ENCODE measurements around the gene BCHE. TPM values are rescaled to one million over a fixed set of nuclear protein-coding genes. Genes with fewer than 3 reads are reported as not detected.

The BCHE gene
- total and polyA plus RNA-seq, 2 donors (not counting 3 experiments of a cell fraction or from before 2014, with no cell fraction given), result 0.27 to 0.66 TPM

DNA sequence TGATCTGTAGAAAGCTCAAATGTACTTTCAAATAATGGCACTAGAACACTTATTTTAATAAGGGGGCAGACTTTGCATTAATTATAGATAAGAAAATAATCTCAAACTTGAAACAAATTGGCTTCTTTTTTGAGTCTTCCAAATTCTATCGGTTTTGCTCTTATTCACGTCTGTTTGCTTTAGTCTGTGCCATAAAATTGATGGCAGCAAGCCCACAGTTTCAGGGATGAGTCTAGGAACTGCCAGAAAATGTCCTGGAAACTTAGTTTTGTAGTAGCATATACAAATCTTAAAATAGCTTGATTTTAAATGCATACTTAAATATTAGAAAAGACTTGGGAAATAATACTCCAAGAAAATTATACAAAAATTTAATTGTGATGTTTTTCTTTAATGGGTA, 39.7 kb downstream of the BCHE start:
- intact Hi-C loops (cut with micrococcal nuclease), result no loop called here
- TF ChIP-seq JUN (IDR thresholded peaks at IDR 0.05; ENCODE audit: borderline replicate concordance, insufficient read depth, insufficient read length, low read depth) (no peak), EZH2 (IDR thresholded peaks at IDR 0.05; ENCODE audit: borderline replicate concordance, low read depth, low read length, severe bottlenecking) (no peak), GATA2 (IDR thresholded peaks at IDR 0.05; ENCODE audit: insufficient read depth, insufficient read length, low read depth, low read length) (no peak), POLR2AphosphoS5 (IDR thresholded peaks at IDR 0.05; ENCODE audit: insufficient read depth, low read depth, low read length) (no peak), FOS (IDR thresholded peaks at IDR 0.05; ENCODE audit: borderline replicate concordance, insufficient read depth, low read length) (no peak), MYC (IDR thresholded peaks at IDR 0.05; ENCODE audit: low read depth, low read length) (no peak), POLR2A (IDR thresholded peaks at IDR 0.05; ENCODE audit: low read depth, low read length) (no peak)
- TF ChIP-seq, protein P1, sequence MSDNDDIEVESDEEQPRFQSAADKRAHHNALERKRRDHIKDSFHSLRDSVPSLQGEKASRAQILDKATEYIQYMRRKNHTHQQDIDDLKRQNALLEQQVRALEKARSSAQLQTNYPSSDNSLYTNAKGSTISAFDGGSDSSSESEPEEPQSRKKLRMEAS (IDR thresholded peaks at IDR 0.05; ENCODE audit: insufficient read depth, insufficient read length), result no peak
- TF ChIP-seq, protein P2, sequence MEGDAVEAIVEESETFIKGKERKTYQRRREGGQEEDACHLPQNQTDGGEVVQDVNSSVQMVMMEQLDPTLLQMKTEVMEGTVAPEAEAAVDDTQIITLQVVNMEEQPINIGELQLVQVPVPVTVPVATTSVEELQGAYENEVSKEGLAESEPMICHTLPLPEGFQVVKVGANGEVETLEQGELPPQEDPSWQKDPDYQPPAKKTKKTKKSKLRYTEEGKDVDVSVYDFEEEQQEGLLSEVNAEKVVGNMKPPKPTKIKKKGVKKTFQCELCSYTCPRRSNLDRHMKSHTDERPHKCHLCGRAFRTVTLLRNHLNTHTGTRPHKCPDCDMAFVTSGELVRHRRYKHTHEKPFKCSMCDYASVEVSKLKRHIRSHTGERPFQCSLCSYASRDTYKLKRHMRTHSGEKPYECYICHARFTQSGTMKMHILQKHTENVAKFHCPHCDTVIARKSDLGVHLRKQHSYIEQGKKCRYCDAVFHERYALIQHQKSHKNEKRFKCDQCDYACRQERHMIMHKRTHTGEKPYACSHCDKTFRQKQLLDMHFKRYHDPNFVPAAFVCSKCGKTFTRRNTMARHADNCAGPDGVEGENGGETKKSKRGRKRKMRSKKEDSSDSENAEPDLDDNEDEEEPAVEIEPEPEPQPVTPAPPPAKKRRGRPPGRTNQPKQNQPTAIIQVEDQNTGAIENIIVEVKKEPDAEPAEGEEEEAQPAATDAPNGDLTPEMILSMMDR (IDR thresholded peaks at IDR 0.05; ENCODE audit: extremely low read depth in 1 of 2, insufficient read depth in 1 of 2, low read depth in 1 of 2, low read length in 2 of 2), result no peak
- DNase-seq (ENCODE audit: low read depth, low spot score), result no peak
- CTCF ChIA-PET, result no interaction called here
- dilution Hi-C loops (cut with MboI; ENCODE audit: extremely low pct_ligation_motif_present, low sequenced_read_pairs), result no loop called here
- POLR2A ChIA-PET, result no interaction called here
- no peak overlapping the region for H3K27ac ChIP-seq (ENCODE audit: insufficient read depth, low read depth, low read length)
- H3K9me3 ChIP-seq (replicated peaks; ENCODE audit: control insufficient read depth, insufficient read depth, low read length), result no peaks in the 10 kb centered on the region
- no peaks in the 10 kb centered on the region for H3K27me3 ChIP-seq (ENCODE audit: control insufficient read depth in 2 of 2, insufficient read depth in 2 of 2, low read length in 2 of 2)
- no peak overlapping the region for H3K9ac ChIP-seq (replicated peaks; ENCODE audit: extremely low read depth, insufficient read depth, low read length)
- no peak overlapping the region for H3K4me2 ChIP-seq (ENCODE audit: insufficient read depth, low read length)
- no peak overlapping the region for H3K4me3 ChIP-seq (replicated peaks in 1 of 3; ENCODE audit: insufficient read depth in 1 of 3, low read depth in 1 of 3, low read length in 3 of 3)
- no peak for FAIRE-seq
- H3K79me2 ChIP-seq (ENCODE audit: control insufficient read depth, insufficient read depth, low read length), result no peaks in the 10 kb centered on the region
- no peaks in the 10 kb centered on the region for H3K4me1 ChIP-seq (ENCODE audit: control insufficient read depth, extremely low read depth, insufficient read depth, low read length)
- no peaks in the 10 kb centered on the region for H4K20me1 ChIP-seq (replicated peaks; ENCODE audit: control insufficient read depth, extremely low read depth, insufficient read depth, low read length)
- no peak overlapping the region for H2AFZ ChIP-seq (ENCODE audit: low read depth, low read length)
- BruUV-seq (replicated peaks), result no TSS peak
- H3K9me1 ChIP-seq (replicated peaks; ENCODE audit: control insufficient read depth, extremely low read depth, insufficient read depth, low read length), result no peaks in the 10 kb centered on the region
- H3K36me3 ChIP-seq (ENCODE audit: control insufficient read depth in 2 of 2, extremely low read depth in 1 of 2, insufficient read depth in 2 of 2, low read length in 2 of 2), result no peaks in the 10 kb centered on the region
